GM10847 (cell line): ENCODE results near the gene BMP2K.

ENCODE experiments used
- POLR2A ChIP-seq: IDR thresholded peaks from 2 replicates; pipeline ENCODE4 v1.6.1; 2011; ENCODE audit not compliant: insufficient read length; ENCODE audit errors: extremely low read depth

BMP2K gene

GRCh38 chr4:78756776-78757175 is 19.4 kb upstream of the BMP2K start:
- no peak for TF ChIP-seq POLR2A

GRCh38 chr4:78757574-78757973 is 18.6 kb upstream of the BMP2K start:
- no peak for TF ChIP-seq POLR2A

GRCh38 chr4:78758085-78758484 is 18.1 kb upstream of the BMP2K start:
- TF ChIP-seq POLR2A, result no peak

- TF ChIP-seq POLR2A, result no peak
Observed at GRCh38 chr4:78762529-78762928, 13.6 kb upstream of the BMP2K start.

- no peak for TF ChIP-seq POLR2A
Observed at GRCh38 chr4:78763251-78763650, 12.9 kb upstream of the BMP2K start.

GRCh38 chr4:78763763-78764387 is 12.3 kb upstream of the BMP2K start:
- no peak for TF ChIP-seq POLR2A

- no peak for TF ChIP-seq POLR2A
Observed at GRCh38 chr4:78764498-78764961, 11.6 kb upstream of the BMP2K start.

- no peak for TF ChIP-seq POLR2A
Observed at GRCh38 chr4:78765432-78766006, 10.6 kb upstream of the BMP2K start.

GRCh38 chr4:78766026-78766425 is 10.1 kb upstream of the BMP2K start:
- TF ChIP-seq POLR2A, result no peak

GRCh38 chr4:78766650-78767049 is 9.5 kb upstream of the BMP2K start:
- TF ChIP-seq POLR2A, result no peak

- no peak for TF ChIP-seq POLR2A
Observed at GRCh38 chr4:78767350-78767749, 8.8 kb upstream of the BMP2K start.

- TF ChIP-seq POLR2A, result no peak
Observed at GRCh38 chr4:78768452-78769180, 7.5 kb upstream of the BMP2K start.

GRCh38 chr4:78770091-78770642 is 6.0 kb upstream of the BMP2K start:
- no peak for TF ChIP-seq POLR2A

- no peak for TF ChIP-seq POLR2A
Observed at GRCh38 chr4:78772526-78773091, 3.5 kb upstream of the BMP2K start.

- TF ChIP-seq POLR2A, result no peak
Observed at GRCh38 chr4:78774417-78774816, 1.7 kb upstream of the BMP2K start.
